Naive thymus-derived CD4-positive, alpha-beta T cell (primary cell): ENCODE measurements around the gene POLR2E. TPM values are rescaled to one million over a fixed set of nuclear protein-coding genes. Genes with fewer than 3 reads are reported as not detected.

Experiments used
- ATAC-seq: fragments of 150-1000 bp; cut with Tn5 transposase; 2 replicates; pipeline ENCODE4 v1.10.0; 2021; ENCODE audit warnings: mild to moderate bottlenecking, moderate library complexity
- CTCF ChIA-PET: fragments of 350-600 bp; sonication (Branson Sonifier 250); formaldehyde crosslinking; loops from one replicate; lab custom pipeline; 2021; ENCODE audit warnings: antibody characterized with exemption; lab: Charles Lee
- POLR2A ChIA-PET: fragments of 350-600 bp; sonication (Branson Sonifier 250); formaldehyde crosslinking; loops from one replicate; lab custom pipeline; 2021; ENCODE audit warnings: antibody characterized with exemption, inconsistent platforms; lab: Charles Lee
- DNase-seq, 9 donors: peaks; one replicate each; pipeline versions ENCODE4 v3.0.0 to v3.0.0-alpha.2; 2020 to 2022; ENCODE audit warnings: mixed read lengths in 1 of 9
- H3K27ac ChIP-seq: one replicate; pipeline ENCODE4 v1.7.0; 2013; ENCODE audit warnings: mild to moderate bottlenecking, low read depth, low read length, moderate library complexity
- H3K27me3 ChIP-seq, 2 donors: one replicate each; pipeline ENCODE4 v1.7.0; 2013; ENCODE audit warnings: low read length in 2 of 2, mild to moderate bottlenecking in 2 of 2, moderate library complexity in 2 of 2; ENCODE audit not compliant: control insufficient read depth in 2 of 2, insufficient read depth in 2 of 2
- H3K36me3 ChIP-seq, 3 experiments: 1 replicate in 2 of 3; 2 replicates in 1 of 3; pipeline ENCODE4 v1.7.0; 2013; ENCODE audit warnings: low read length in 3 of 3, mild to moderate bottlenecking in 3 of 3, moderate library complexity in 1 of 3; ENCODE audit not compliant: insufficient read depth in 3 of 3, control insufficient read depth in 2 of 3
- H3K4me1 ChIP-seq, 2 donors: one replicate each; pipeline ENCODE4 v1.7.0; 2013; ENCODE audit warnings: low read length in 2 of 2, mild to moderate bottlenecking in 2 of 2, moderate library complexity in 1 of 2; ENCODE audit not compliant: control insufficient read depth in 2 of 2, insufficient read depth in 2 of 2
- H3K4me3 ChIP-seq: 2 replicates; pipeline ENCODE4 v1.7.0; 2013; ENCODE audit warnings: mild to moderate bottlenecking, low read length
- H3K9me3 ChIP-seq, 3 experiments: 1 replicate in 2 of 3; 2 replicates in 1 of 3; pipeline ENCODE4 v1.7.0; 2013; ENCODE audit warnings: low read length in 3 of 3; ENCODE audit not compliant: control insufficient read depth in 2 of 3
- H3K27ac Mint-ChIP-seq, 9 donors: one replicate each; pipeline ENCODE4 v1.8.0; 2020 to 2022; ENCODE audit warnings: mixed read lengths in 9 of 9, mild to moderate bottlenecking in 8 of 9, moderate library complexity in 5 of 9, inconsistent platforms in 2 of 9
- H3K27me3 Mint-ChIP-seq, 5 donors: one replicate each; pipeline ENCODE4 v1.8.0; 2021 to 2022; ENCODE audit warnings: mixed read lengths in 5 of 5, mild to moderate bottlenecking in 1 of 5
- H3K36me3 Mint-ChIP-seq, 5 donors: one replicate each; pipeline ENCODE4 v1.8.0; 2020 to 2022; ENCODE audit warnings: mixed read lengths in 5 of 5, mild to moderate bottlenecking in 3 of 5, inconsistent platforms in 1 of 5
- H3K4me1 Mint-ChIP-seq, 7 donors: one replicate each; pipeline ENCODE4 v1.8.0; 2020 to 2022; ENCODE audit warnings: mixed read lengths in 7 of 7, mild to moderate bottlenecking in 3 of 7, inconsistent platforms in 1 of 7
- H3K4me3 Mint-ChIP-seq, 10 donors: one replicate each; pipeline ENCODE4 v1.8.0; 2020 to 2022; ENCODE audit warnings: mild to moderate bottlenecking in 10 of 10, mixed read lengths in 10 of 10, moderate library complexity in 6 of 10, inconsistent platforms in 2 of 10
- H3K9me3 Mint-ChIP-seq, 11 donors: one replicate each; pipeline ENCODE4 v1.8.0; 2020 to 2022; ENCODE audit warnings: mixed read lengths in 11 of 11, mild to moderate bottlenecking in 4 of 11, inconsistent platforms in 1 of 11, moderate library complexity in 1 of 11
- intact Hi-C, 2 donors: fragments of 100-400 bp; cut with micrococcal nuclease; formaldehyde crosslinking; loops; one replicate each; pipeline ENCODE4 v1.15.1; 2023
- polyA plus RNA-seq, 2 donors: library from polyadenylated mRNA; unstranded; fragments of 300-500 nt; fragmentation: Illumina TruSeq; gene quantifications; one replicate each; pipeline ENCODE4 v1.2.3, GENCODE V29; 2021
- total RNA-seq, 6 experiments: library from RNA in 5 of 6; stranded (reverse) in 5 of 6; gene quantifications; 1 replicate in 5 of 6; 2 replicates in 1 of 6; pipeline ENCODE4 v1.2.3 and lab custom pipeline; 2021 to 2026

POLR2E gene
- total and polyA plus RNA-seq, 7 experiments from 2014 or later, result 75.3 to 179 (median 82.8) TPM

DNA sequence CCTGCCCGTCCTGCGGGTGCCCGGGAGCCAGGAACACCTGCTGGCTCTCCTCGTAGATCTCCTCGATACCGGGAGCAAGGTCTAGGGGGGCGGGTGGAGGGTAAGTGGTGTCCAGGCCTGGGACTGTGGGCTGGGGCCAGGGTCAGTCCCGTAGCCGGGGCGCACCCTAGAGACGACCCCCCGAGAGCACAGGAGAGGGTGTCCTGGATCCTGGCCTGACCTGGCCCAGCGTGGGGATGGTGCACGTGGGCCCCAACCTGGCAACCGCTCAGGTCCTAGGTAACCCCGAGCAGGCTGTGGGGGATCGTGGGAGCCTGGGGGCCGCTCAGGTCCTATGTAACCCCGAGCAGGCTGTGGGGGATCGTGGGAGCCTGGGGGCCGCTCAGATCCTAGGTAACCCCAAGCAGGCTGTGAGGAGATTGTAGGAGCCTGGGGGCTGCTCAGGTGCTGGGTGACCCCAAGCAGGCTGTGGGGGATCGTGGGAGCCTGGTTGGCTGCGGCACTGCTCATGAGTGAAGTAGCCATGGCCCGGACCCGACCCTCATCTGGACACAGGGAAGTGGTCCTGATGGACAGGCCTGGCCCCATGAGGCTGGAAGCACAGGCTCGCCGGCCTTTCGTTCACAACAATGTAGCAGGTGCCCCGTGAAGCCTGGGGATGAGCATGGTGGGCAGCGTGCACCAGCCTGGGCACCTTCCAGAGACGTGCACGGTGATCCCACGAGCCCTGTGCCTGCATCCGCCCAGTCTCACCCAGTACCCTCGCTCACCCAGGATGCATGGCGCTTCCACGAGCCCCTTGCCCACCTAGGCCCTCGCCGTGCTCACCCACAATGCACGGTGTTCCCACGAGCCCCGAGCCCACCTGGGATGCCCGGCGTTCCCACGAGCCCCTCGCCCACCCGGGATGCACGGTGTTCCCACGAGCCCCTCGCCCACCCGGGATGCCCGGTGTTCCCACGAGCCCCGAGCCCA lies 14.8 kb upstream of the POLR2E start:
- H3K4me1 Mint-ChIP-seq, result peaks cover 0 to 10% (median 4%) of the 10 kb centered on the region in 7 donors
- peaks cover 0 to 3% (median 0%) of the 10 kb centered on the region in 5 donors for H3K36me3 Mint-ChIP-seq
- peaks cover 0 to 8% of the 10 kb centered on the region in 2 donors for H3K4me1 ChIP-seq
- no peaks in the 10 kb centered on the region for H3K9me3 ChIP-seq
- DNase-seq (no peak), ATAC-seq (no peak)
- H3K27me3 Mint-ChIP-seq, result no peaks in the 10 kb centered on the region
- no peak overlapping the region for H3K27ac ChIP-seq
- H3K4me3 ChIP-seq, result no peak overlapping the region
- ChIA-PET CTCF (no interaction called here), POLR2A (interaction anchor here (38.6 kb wide), 1 partner anchor 37 kb away, joined by 2022 read pairs; the partner anchor contains the start of gene ARHGAP45)
- intact Hi-C loops, result loop anchor here (5.0 kb wide), 1 partner anchor 82 kb away; no protein-coding TSS in a partner anchor
- no peaks in the 10 kb centered on the region for H3K9me3 Mint-ChIP-seq
- no peaks in the 10 kb centered on the region for H3K27me3 ChIP-seq
- H3K27ac Mint-ChIP-seq, result peak overlapping the region in 2 of 9 donors; percentile 8 to 19
- H3K4me3 Mint-ChIP-seq, result no peak overlapping the region
- peaks cover 0 to 72% (median 12%) of the 10 kb centered on the region in 3 experiments for H3K36me3 ChIP-seq

DNA sequence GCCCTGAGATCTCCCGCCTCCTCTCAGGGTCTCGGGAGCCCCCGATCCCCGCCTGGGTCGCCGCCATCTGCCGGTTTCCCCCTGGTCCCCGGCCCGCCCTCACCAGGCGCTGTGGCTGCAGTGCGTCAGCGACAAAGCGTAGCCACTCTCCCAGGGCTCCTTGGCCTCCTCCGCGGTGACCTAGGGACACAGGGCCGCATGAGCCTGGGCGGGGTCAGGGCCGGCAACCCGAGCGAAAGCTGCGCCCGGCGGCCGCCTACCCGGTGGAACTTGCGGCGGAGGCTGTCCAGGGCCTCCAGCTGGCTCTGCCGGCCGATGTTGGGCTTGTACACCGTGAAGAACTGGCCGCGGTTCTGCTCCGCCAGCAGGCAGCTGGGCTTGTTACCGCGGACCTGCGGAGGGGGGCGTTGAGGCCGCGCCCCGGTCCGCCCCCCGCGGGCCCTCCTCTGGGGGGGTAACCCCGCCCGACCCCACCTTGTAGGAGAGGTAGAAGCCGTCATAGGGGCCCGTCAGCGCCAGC lies 13.9 kb upstream of the POLR2E start:
- H3K4me3 Mint-ChIP-seq, result no peak overlapping the region
- no peak overlapping the region for H3K4me3 ChIP-seq
- DNase-seq, result no peak
- ATAC-seq, result no peak
- no peaks in the 10 kb centered on the region for H3K27me3 Mint-ChIP-seq
- H3K36me3 Mint-ChIP-seq, result peaks cover 0 to 3% (median 0%) of the 10 kb centered on the region in 5 donors
- H3K4me1 ChIP-seq, result peaks cover 0 to 8% of the 10 kb centered on the region in 2 donors
- intact Hi-C loops, result no loop called here
- no peak overlapping the region for H3K27ac Mint-ChIP-seq
- ChIA-PET CTCF (no interaction called here), POLR2A (interaction anchor here (38.6 kb wide), 1 partner anchor 36 kb away, joined by 2022 read pairs; the partner anchor contains the start of gene ARHGAP45)
- H3K27ac ChIP-seq, result no peak overlapping the region
- H3K36me3 ChIP-seq, result peaks cover 0 to 70% (median 9%) of the 10 kb centered on the region in 3 experiments
- H3K4me1 Mint-ChIP-seq, result peaks cover 0 to 10% (median 4%) of the 10 kb centered on the region in 7 donors
- no peaks in the 10 kb centered on the region for H3K27me3 ChIP-seq
- no peaks in the 10 kb centered on the region for H3K9me3 Mint-ChIP-seq
- no peaks in the 10 kb centered on the region for H3K9me3 ChIP-seq

DNA sequence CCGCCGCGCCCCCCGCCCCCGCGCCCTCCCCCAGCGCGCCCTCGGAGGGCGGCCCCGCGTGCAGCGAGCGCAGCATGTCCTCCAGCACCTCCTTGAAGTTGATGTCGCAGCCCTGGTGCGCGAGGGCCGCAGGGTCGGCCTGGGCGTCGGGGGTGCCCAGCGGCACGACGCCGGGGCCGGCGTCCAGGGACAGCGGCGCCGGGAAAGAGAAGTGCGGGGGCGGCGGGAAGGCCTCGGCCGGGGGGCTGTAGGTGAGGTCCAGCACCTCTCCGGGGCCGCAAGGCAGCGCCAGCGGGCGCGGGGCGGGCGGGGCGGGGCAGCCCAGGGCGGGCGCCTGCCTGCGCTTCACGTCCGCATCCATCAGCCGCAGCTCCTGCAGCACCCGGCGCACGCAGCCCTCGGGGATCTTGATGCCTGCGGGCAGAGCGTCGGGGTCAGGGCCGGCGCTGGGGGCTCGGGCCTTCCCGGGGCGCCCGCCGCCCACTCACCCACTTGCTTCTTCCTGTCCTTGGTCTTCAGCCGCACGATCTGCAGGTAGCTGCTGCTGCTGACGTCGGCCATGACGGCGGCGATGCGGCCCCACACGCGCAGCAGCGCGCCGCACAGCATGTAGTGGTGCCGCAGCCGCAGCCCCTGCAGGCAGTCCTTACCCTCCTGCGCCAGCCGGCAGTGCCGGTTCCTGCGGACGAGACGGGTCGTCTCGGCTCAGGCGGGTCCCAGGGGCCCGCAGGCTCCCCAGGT lies 13.3 kb upstream of the POLR2E start:
- H3K4me1 ChIP-seq, result peaks cover under 1 to 2% of the 10 kb centered on the region in 2 donors
- H3K27ac ChIP-seq, result no peak overlapping the region
- ChIA-PET POLR2A (interaction anchor here (0.7 to 38.6 kb wide), 3 partner anchors 16 to 84 kb away, joined by 3 to 2022 read pairs (median 3); partner anchors contain the start of gene ARHGAP45), CTCF (interaction anchor here (0.6 kb wide), 1 partner anchor 188 kb away, joined by 4 read pairs; no protein-coding TSS in a partner anchor)
- intact Hi-C loops, result no loop called here
- H3K4me1 Mint-ChIP-seq, result peaks cover 0 to 12% (median 6%) of the 10 kb centered on the region in 7 donors
- H3K27ac Mint-ChIP-seq, result no peak overlapping the region
- no peak for ATAC-seq
- H3K36me3 ChIP-seq, result peaks cover 0 to 66% (median 4%) of the 10 kb centered on the region in 3 experiments
- no peak for DNase-seq
- no peaks in the 10 kb centered on the region for H3K27me3 ChIP-seq
- H3K36me3 Mint-ChIP-seq, result peaks cover 0 to 3% (median 0%) of the 10 kb centered on the region in 5 donors
- H3K27me3 Mint-ChIP-seq, result no peaks in the 10 kb centered on the region
- no peak overlapping the region for H3K4me3 ChIP-seq
- no peaks in the 10 kb centered on the region for H3K9me3 Mint-ChIP-seq
- H3K9me3 ChIP-seq, result no peaks in the 10 kb centered on the region
- H3K4me3 Mint-ChIP-seq, result no peak overlapping the region

DNA sequence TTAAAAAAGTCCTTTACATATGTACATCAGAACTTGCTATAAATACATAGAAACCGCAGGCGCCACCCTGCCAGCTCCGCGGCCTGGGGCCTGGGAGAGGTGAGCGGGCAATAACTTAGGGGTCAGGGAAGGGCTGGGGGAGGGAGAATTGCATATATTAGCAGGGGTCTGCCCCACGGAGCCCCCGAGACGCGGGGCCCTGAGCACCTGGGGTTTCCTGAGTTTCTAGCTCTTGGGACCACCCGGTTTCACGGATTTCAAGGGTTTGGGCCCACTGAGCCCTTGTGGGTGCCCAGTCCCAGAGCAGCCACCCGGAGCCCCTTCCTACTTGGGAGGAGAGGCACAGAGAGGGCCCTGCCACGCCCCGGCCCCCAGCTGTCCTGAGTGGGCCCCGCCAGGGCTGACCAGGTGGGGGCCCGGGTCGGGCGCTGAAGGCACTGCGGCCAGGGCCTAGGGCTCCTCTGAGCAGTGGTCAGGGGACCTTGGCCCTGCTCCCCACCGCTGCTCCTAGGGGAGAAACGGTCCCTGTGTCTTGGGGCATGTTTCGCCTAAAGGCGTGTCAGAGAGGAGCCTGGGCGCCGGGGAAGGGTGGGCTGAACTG lies 12.6 kb upstream of the POLR2E start:
- Histone ChIP-seq H3K27ac (no peak overlapping the region), H3K4me1 (peaks cover 6% of the 10 kb centered on the region in 2 donors), H3K36me3 (peaks cover 0 to 63% (median 2%) of the 10 kb centered on the region in 3 experiments), H3K9me3 (no peaks in the 10 kb centered on the region), H3K4me3 (no peak overlapping the region), H3K27me3 (no peaks in the 10 kb centered on the region)
- no peak overlapping the region for H3K4me3 Mint-ChIP-seq
- H3K36me3 Mint-ChIP-seq, result peaks cover 0 to 3% (median 0%) of the 10 kb centered on the region in 5 donors
- no peaks in the 10 kb centered on the region for H3K27me3 Mint-ChIP-seq
- H3K27ac Mint-ChIP-seq, result peak overlapping the region in 1 of 9 donors; percentile 89
- H3K4me1 Mint-ChIP-seq, result peaks cover 0 to 19% (median 11%) of the 10 kb centered on the region in 7 donors
- DNase-seq, result no peak
- intact Hi-C loops, result no loop called here
- CTCF ChIA-PET, result interaction anchor here (0.6 kb wide), 1 partner anchor 187 kb away, joined by 4 read pairs; no protein-coding TSS in a partner anchor
- H3K9me3 Mint-ChIP-seq, result no peaks in the 10 kb centered on the region
- no peak for ATAC-seq
- POLR2A ChIA-PET, result interaction anchor here (0.7 to 38.6 kb wide), 3 partner anchors 16 to 85 kb away, joined by 3 to 2022 read pairs (median 3); partner anchors contain the start of gene ARHGAP45

DNA sequence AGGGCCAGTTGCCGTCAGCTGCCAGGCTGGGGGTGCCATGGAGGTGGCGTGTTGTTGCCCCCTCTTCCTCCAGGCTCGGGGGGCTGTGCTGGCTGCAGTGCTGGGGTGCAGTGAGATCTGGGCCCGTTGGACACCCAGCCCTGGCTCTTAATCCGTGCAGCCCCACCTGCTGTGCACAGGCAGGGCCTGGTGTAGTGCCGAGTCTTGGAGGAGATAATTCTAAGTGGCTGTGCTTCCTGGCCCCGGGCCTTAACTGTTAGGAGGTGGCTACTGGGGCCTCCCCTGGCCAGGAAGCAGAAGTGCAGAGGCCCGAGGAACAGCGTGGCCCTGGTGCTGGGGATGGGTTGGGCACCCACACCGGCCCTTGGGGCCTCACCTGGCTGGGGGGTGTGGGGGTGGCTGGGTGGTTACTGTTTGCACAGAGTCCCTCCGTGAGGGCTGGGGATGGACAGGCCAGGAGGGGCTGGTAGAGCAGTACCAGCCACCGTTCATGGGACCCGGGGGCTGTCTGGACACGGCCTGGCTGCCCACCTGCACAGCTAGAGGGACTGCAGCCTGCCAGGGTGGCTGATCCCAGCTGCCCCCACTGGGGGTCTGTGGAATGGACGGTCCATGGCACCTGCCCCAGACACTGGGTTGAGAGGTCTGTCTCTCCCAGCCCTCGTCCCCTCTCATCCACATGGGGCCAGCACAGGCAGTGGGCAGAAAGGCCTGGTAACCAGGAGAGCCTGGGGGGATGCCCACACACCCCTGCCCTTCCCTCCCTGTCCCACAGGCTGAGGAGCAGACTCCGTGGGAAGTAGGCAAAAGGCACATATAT lies 11.9 kb upstream of the POLR2E start:
- Histone ChIP-seq H3K27ac (no peak overlapping the region), H3K36me3 (peaks cover 0 to 57% (median 0%) of the 10 kb centered on the region in 3 experiments), H3K27me3 (no peaks in the 10 kb centered on the region), H3K4me1 (peaks cover 6 to 8% of the 10 kb centered on the region in 2 donors), H3K4me3 (no peak overlapping the region), H3K9me3 (no peaks in the 10 kb centered on the region)
- ATAC-seq (no peak), DNase-seq (no peak)
- peaks cover 0 to 3% (median 0%) of the 10 kb centered on the region in 5 donors for H3K36me3 Mint-ChIP-seq
- peak overlapping the region in 5 of 9 donors; percentile 41 to 89 (median 66) for H3K27ac Mint-ChIP-seq
- peaks cover 0 to 25% (median 17%) of the 10 kb centered on the region in 7 donors for H3K4me1 Mint-ChIP-seq
- peak overlapping the region in 5 of 10 donors; percentile 21 to 55 (median 35) for H3K4me3 Mint-ChIP-seq
- CTCF ChIA-PET, result no interaction called here
- intact Hi-C loops, result no loop called here
- POLR2A ChIA-PET, result interaction anchor here (0.7 to 38.6 kb wide), 3 partner anchors 34 to 162 kb away, joined by 3 to 2022 read pairs (median 4); partner anchors contain the start of genes ARHGAP45, CIRBP and RNU6-2
- H3K27me3 Mint-ChIP-seq, result no peaks in the 10 kb centered on the region
- H3K9me3 Mint-ChIP-seq, result no peaks in the 10 kb centered on the region
